ENCODE measurements around the gene OR8A1.
A peak's percentile ranks its signal among the peaks of the same experiment; 100 is the strongest.
"Not testable (repeated sequence)": the region's sequence is repeated elsewhere in the genome, so short reads cannot be mapped to it uniquely, and the experiment has no call there.

Gene OR8A1

GRCh38 chr11:124597626-124598025 lies 27.8 kb downstream of the OR8A1 start:
- no peak for DNase-seq

GRCh38 chr11:124600621-124601320 lies 31.0 kb downstream of the OR8A1 start:
- no peak for DNase-seq

- DNase-seq, result no peak
Measured at GRCh38 chr11:124602193-124602592, 32.4 kb downstream of the OR8A1 start.

GRCh38 chr11:124602723-124603122 lies 32.9 kb downstream of the OR8A1 start:
- not testable (repeated sequence) for DNase-seq

- no peak for DNase-seq
Measured at GRCh38 chr11:124605719-124606118, 35.9 kb downstream of the OR8A1 start.

- no peak for DNase-seq
Measured at GRCh38 chr11:124608147-124608546, 38.4 kb downstream of the OR8A1 start.

GRCh38 chr11:124610295-124610694 lies 40.5 kb downstream of the OR8A1 start:
- no peak for DNase-seq

GRCh38 chr11:124611064-124611463 lies 41.3 kb downstream of the OR8A1 start, which contains the start of gene PANX3:
Gene PANX3, plus strand, starts transcription at chr11:124611428. Its CDS starts 129 bp downstream, at chr11:124611557.
- DNase-seq, result no peak

- peak; percentile 32 for DNase-seq
Measured at GRCh38 chr11:124612045-124612444, 42.2 kb downstream of the OR8A1 start.

- DNase-seq, result no peak
Measured at GRCh38 chr11:124612567-124613246, 42.9 kb downstream of the OR8A1 start.

- DNase-seq, result no peak
Measured at GRCh38 chr11:124618863-124619262, 49.1 kb downstream of the OR8A1 start.

Data from NCI-H1092 treated with DMSO at 0.1 percent for 48 hours (cell line).